ENCODE data around the gene KNSTRN. TPM values are rescaled to one million over a fixed set of nuclear protein-coding genes. Genes with fewer than 3 reads are reported as not detected.

KNSTRN gene
- total and polyA plus RNA-seq, 7 donors = 5.0 to 18.9 (median 6.8) TPM

GRCh38 chr15:40414816-40415215 lies 32.3 kb downstream of the KNSTRN start:
- DNase-seq = no peak
- Histone ChIP-seq H3K27ac (no peak overlapping the region), H3K9me3 (no peaks in the 10 kb centered on the region), H3K4me3 (no peak overlapping the region), H3K27me3 (no peaks in the 10 kb centered on the region), H3K36me3 (peaks cover 15 to 85% (median 42%) of the 10 kb centered on the region in 4 donors), H3K4me1 (no peaks in the 10 kb centered on the region)
- no peak for TF ChIP-seq POLR2AphosphoS5 (IDR thresholded peaks at IDR 0.05)
- no peak for TF ChIP-seq CTCF (IDR thresholded peaks at IDR 0.05)
- no peak for TF ChIP-seq EP300 (IDR thresholded peaks at IDR 0.05)
- TF ChIP-seq POLR2A (IDR thresholded peaks at IDR 0.05) = no peak
- intact Hi-C loops (cut with DNase I) = no loop called here
- 92% methylated on average over 7 of the region's 7 CpGs for WGBS, 2 donors

- no peak for DNase-seq
- Histone ChIP-seq H3K27ac (no peak overlapping the region), H3K27me3 (no peaks in the 10 kb centered on the region), H3K4me3 (no peak overlapping the region), H3K36me3 (peaks cover 15 to 82% (median 41%) of the 10 kb centered on the region in 4 donors), H3K4me1 (no peaks in the 10 kb centered on the region), H3K9me3 (no peaks in the 10 kb centered on the region)
- intact Hi-C loops (cut with DNase I) = no loop called here
- 93 to 96% methylated on average over 10 of the region's 10 CpGs for WGBS, 2 donors
- TF ChIP-seq CTCF (IDR thresholded peaks at IDR 0.05) (no peak), EP300 (IDR thresholded peaks at IDR 0.05) (no peak), POLR2A (IDR thresholded peaks at IDR 0.05) (no peak), POLR2AphosphoS5 (IDR thresholded peaks at IDR 0.05) (no peak)
Measured at GRCh38 chr15:40415226-40415625, 32.7 kb downstream of the KNSTRN start.

GRCh38 chr15:40416056-40416455 lies 33.5 kb downstream of the KNSTRN start:
- TF ChIP-seq POLR2AphosphoS5 (IDR thresholded peaks at IDR 0.05) = no peak
- no peak for TF ChIP-seq CTCF (IDR thresholded peaks at IDR 0.05)
- TF ChIP-seq POLR2A (IDR thresholded peaks at IDR 0.05) = no peak
- no peak for TF ChIP-seq EP300 (IDR thresholded peaks at IDR 0.05)
- DNase-seq = no peak
- Histone ChIP-seq H3K9me3 (no peaks in the 10 kb centered on the region), H3K27me3 (no peaks in the 10 kb centered on the region), H3K4me1 (peaks cover 0 to 6% (median 1%) of the 10 kb centered on the region in 4 donors), H3K4me3 (no peak overlapping the region), H3K36me3 (peaks cover 8 to 74% (median 34%) of the 10 kb centered on the region in 4 donors), H3K27ac (no peak overlapping the region)
- intact Hi-C loops (cut with DNase I) = no loop called here
- 94 to 96% methylated on average over 14 of the region's 14 CpGs for WGBS, 2 donors

GRCh38 chr15:40418126-40418525 lies 35.6 kb downstream of the KNSTRN start:
- no peaks in the 10 kb centered on the region for H3K27me3 ChIP-seq
- peaks cover 0 to 53% (median 27%) of the 10 kb centered on the region in 4 donors for H3K36me3 ChIP-seq
- 95 to 96% methylated on average over 10 of the region's 10 CpGs for WGBS, 2 donors

More at GRCh38 chr15:40418126-40418525, 35.6 kb downstream of the KNSTRN start:
- Histone ChIP-seq H3K4me3 (no peak overlapping the region), H3K27ac (no peak overlapping the region), H3K4me1 (peaks cover 0 to 17% (median 10%) of the 10 kb centered on the region in 4 donors), H3K9me3 (no peaks in the 10 kb centered on the region)
- no peak for DNase-seq
- TF ChIP-seq POLR2AphosphoS5 (IDR thresholded peaks at IDR 0.05) (no peak), POLR2A (IDR thresholded peaks at IDR 0.05) (no peak), EP300 (IDR thresholded peaks at IDR 0.05) (no peak), CTCF (IDR thresholded peaks at IDR 0.05) (no peak)
- intact Hi-C loops (cut with DNase I) = no loop called here
